HCT116 (cell line): ENCODE results near the gene SEC14L1. TPM values are rescaled to one million over a fixed set of nuclear protein-coding genes. Genes with fewer than 3 reads are reported as not detected.

Experiments used
- ATAC-seq: fragments of 200-7000 bp; cut with Tn5 transposase; 2 replicates; pipeline ENCODE4 v1.9.1; 2020; ENCODE audit warnings: mild to moderate bottlenecking, moderate library complexity
- BruUV-seq: library from RNA; stranded (reverse); fragments of 400-500 nt; replicated peaks from 2 replicates; lab custom pipeline; 2021; lab: Mats Ljungman, UMichigan
- CTCF ChIA-PET: fragments of 300-600 bp; sonication (Branson Sonifier 250); formaldehyde crosslinking; loops from one replicate; lab custom pipeline; 2021; ENCODE audit warnings: antibody characterized with exemption; lab: Charles Lee
- POLR2A ChIA-PET: fragments of 300-600, 350-600 bp; sonication (Branson Sonifier 250); formaldehyde crosslinking; loops from one replicate; lab custom pipeline; 2021; ENCODE audit warnings: antibody characterized with exemption; lab: Charles Lee
- RAD21 ChIA-PET, 2 experiments: fragments of 300-600 bp; sonication (Branson Sonifier 250); formaldehyde crosslinking; loops; one replicate each; lab custom pipeline; 2023; ENCODE audit warnings: low total read pairs in 2 of 2; ENCODE audit not compliant: uncharacterized antibody in 2 of 2, unreplicated experiment in 2 of 2, low non-redundant PET in 1 of 2; lab: Charles Lee
- DNase-seq: peaks from one replicate; pipeline ENCODE4 v3.0.0-alpha.2; 2010; ENCODE audit warnings: low read depth, low spot score
- H2AFZ ChIP-seq: fragments of 200-600 bp; shearing (Covaris generic), sonication (generic); 2 replicates; pipeline ENCODE4 v1.6.1; 2017; ENCODE audit warnings: low read depth, mixed run types, mixed read lengths, antibody characterized with exemption, low read length; ENCODE audit not compliant: poor library complexity, severe bottlenecking
- H3K27ac ChIP-seq: 2 replicates; pipeline ENCODE4 v1.5.1; 2012; ENCODE audit warnings: low read depth, low read length
- H3K27me3 ChIP-seq: fragments of 200-600 bp; sonication (generic); 2 replicates; pipeline ENCODE4 v1.6.1; 2016; ENCODE audit warnings: mixed run types, low read length, mixed read lengths; ENCODE audit not compliant: insufficient read depth
- H3K36me3 ChIP-seq, 2 experiments: fragments of 200-500 bp in 1 of 2; fragments of 200-600 bp in 1 of 2; sonication (Bioruptor generic) in 1 of 2; sonication (generic) in 1 of 2; 2 replicates each; pipeline versions ENCODE4 v1.5.1 to v1.6.1; 2014 to 2016; ENCODE audit warnings: low read length in 2 of 2, inconsistent platforms in 1 of 2, mixed read lengths in 1 of 2, mixed run types in 1 of 2; ENCODE audit not compliant: insufficient read depth in 2 of 2, control insufficient read depth in 1 of 2
- H3K4me1 ChIP-seq, 2 experiments: fragments of 200-600 bp in 1 of 2; sonication (generic) in 1 of 2; 2 replicates each; pipeline versions ENCODE4 v1.5.1 to v1.6.1; 2012 to 2017; ENCODE audit warnings: low read length in 2 of 2, inconsistent platforms in 1 of 2, mild to moderate bottlenecking in 1 of 2, mixed read lengths in 1 of 2, mixed run types in 1 of 2, moderate library complexity in 1 of 2; ENCODE audit not compliant: insufficient read depth in 2 of 2, control insufficient read depth in 1 of 2
- H3K4me2 ChIP-seq: fragments of 200-600 bp; sonication (generic); 2 replicates; pipeline ENCODE4 v1.6.1; 2017; ENCODE audit warnings: mixed run types, low read length, mixed read lengths
- H3K4me3 ChIP-seq, 2 experiments: fragments of 200-600 bp in 1 of 2; sonication (generic) in 1 of 2; replicated peaks in 1 of 2; 2 replicates each; pipeline ENCODE4 v1.5.1; 2011 to 2016; ENCODE audit warnings: low read length in 2 of 2, control low read depth in 1 of 2, low read depth in 1 of 2, mild to moderate bottlenecking in 1 of 2, mixed read lengths in 1 of 2, mixed run types in 1 of 2
- H3K79me2 ChIP-seq: fragments of 200-600 bp; sonication (generic); 2 replicates; pipeline ENCODE4 v1.6.1; 2017; ENCODE audit warnings: mild to moderate bottlenecking, mixed run types, low read length, moderate library complexity, mixed read lengths; ENCODE audit not compliant: insufficient read depth
- H3K9ac ChIP-seq: fragments of 200-600 bp; sonication (generic); 2 replicates; pipeline ENCODE4 v1.6.1; 2016; ENCODE audit warnings: low read length, mixed read lengths
- H3K9me2 ChIP-seq: fragments of 200-600 bp; sonication (generic), shearing (Covaris generic); 2 replicates; pipeline ENCODE4 v1.6.1; 2017; ENCODE audit warnings: mixed run types, mild to moderate bottlenecking, moderate library complexity; ENCODE audit not compliant: insufficient read depth
- H3K9me3 ChIP-seq, 2 experiments: fragments of 200-500 bp in 1 of 2; fragments of 200-600 bp in 1 of 2; sonication (Bioruptor generic) in 1 of 2; sonication (generic) in 1 of 2; 2 replicates each; pipeline ENCODE4 v1.6.1; 2014 to 2017; ENCODE audit warnings: low read length in 2 of 2, mixed read lengths in 2 of 2, inconsistent platforms in 1 of 2, low read depth in 1 of 2, mild to moderate bottlenecking in 1 of 2, mixed run types in 1 of 2, moderate library complexity in 1 of 2; ENCODE audit not compliant: control insufficient read depth in 1 of 2, insufficient read depth in 1 of 2
- H4K20me1 ChIP-seq: fragments of 200-600 bp; sonication (generic), shearing (Covaris generic); 2 replicates; pipeline ENCODE4 v1.6.1; 2017; ENCODE audit warnings: mixed run types, mild to moderate bottlenecking, moderate library complexity; ENCODE audit not compliant: insufficient read depth
- EGR1 ChIP-seq: IDR thresholded peaks from 2 replicates; pipeline ENCODE4 v1.6.1; 2012; ENCODE audit warnings: low read depth
- ELF1 ChIP-seq: IDR thresholded peaks from 2 replicates; pipeline ENCODE4 v1.6.1; 2012; ENCODE audit warnings: low read depth, borderline replicate concordance
- EZH2phosphoT487 ChIP-seq: fragments of 200-600 bp; IDR thresholded peaks from 2 replicates; pipeline ENCODE4 v1.6.1; 2018; ENCODE audit warnings: antibody characterized with exemption, borderline replicate concordance
- FOSL1 ChIP-seq: IDR thresholded peaks from 2 replicates; pipeline ENCODE4 v1.6.1; 2012; ENCODE audit warnings: low read depth
- POLR2AphosphoS5 ChIP-seq: IDR thresholded peaks from 2 replicates; pipeline ENCODE4 v1.6.1; 2011; ENCODE audit warnings: mild to moderate bottlenecking, low read depth, low read length, moderate library complexity
- RAD21 ChIP-seq: IDR thresholded peaks from 2 replicates; pipeline ENCODE4 v1.6.1; 2012; ENCODE audit warnings: low read depth, mild to moderate bottlenecking
- YY1 ChIP-seq: IDR thresholded peaks from 2 replicates; pipeline ENCODE4 v1.6.1; 2011; ENCODE audit warnings: low read length, low read depth, moderate library complexity, mild to moderate bottlenecking; ENCODE audit not compliant: insufficient replicate concordance; ENCODE audit errors: extremely low read depth
- ZNF274 ChIP-seq: fragments of 200-500 bp; sonication (Bioruptor generic); IDR thresholded peaks from 2 replicates; pipeline ENCODE4 v1.6.1; 2014; ENCODE audit warnings: mild to moderate bottlenecking, low read depth, low read length, inconsistent platforms
- intact Hi-C: fragments of 100-400 bp; cut with micrococcal nuclease; formaldehyde crosslinking; loops from 2 replicates; pipeline ENCODE4 v1.10.0; 2022
- total RNA-seq: library from RNA; stranded (reverse); gene quantifications from one replicate; pipeline ENCODE4 v1.2.1, GENCODE V29; 2021; ENCODE audit not compliant: unreplicated experiment
- TF ChIP-seq, protein P1 (sequence below): IDR thresholded peaks from 2 replicates; pipeline ENCODE4 v1.6.1; 2012
- TF ChIP-seq, protein P2 (sequence below): IDR thresholded peaks from 2 replicates; pipeline ENCODE4 v1.6.1; 2012; ENCODE audit warnings: low read depth
- TF ChIP-seq, protein P3 (sequence below), 3 experiments: fragments of 200-600 bp in 1 of 3; sonication (generic) in 1 of 3; IDR thresholded peaks in 2 of 3; conservative IDR thresholded peaks in 1 of 3; 2 replicates each; pipeline ENCODE4 v1.5.1; 2012 to 2017; ENCODE audit warnings: low read depth in 2 of 3, low read length in 2 of 3, antibody characterized with exemption in 1 of 3, borderline replicate concordance in 1 of 3, control low read depth in 1 of 3, mild to moderate bottlenecking in 1 of 3, mixed read lengths in 1 of 3, mixed run types in 1 of 3, moderate library complexity in 1 of 3; ENCODE audit not compliant: insufficient read depth in 1 of 3

SEC14L1 gene
- total RNA-seq, 1 experiment from 2014 or later, result 59.7 TPM

DNA sequence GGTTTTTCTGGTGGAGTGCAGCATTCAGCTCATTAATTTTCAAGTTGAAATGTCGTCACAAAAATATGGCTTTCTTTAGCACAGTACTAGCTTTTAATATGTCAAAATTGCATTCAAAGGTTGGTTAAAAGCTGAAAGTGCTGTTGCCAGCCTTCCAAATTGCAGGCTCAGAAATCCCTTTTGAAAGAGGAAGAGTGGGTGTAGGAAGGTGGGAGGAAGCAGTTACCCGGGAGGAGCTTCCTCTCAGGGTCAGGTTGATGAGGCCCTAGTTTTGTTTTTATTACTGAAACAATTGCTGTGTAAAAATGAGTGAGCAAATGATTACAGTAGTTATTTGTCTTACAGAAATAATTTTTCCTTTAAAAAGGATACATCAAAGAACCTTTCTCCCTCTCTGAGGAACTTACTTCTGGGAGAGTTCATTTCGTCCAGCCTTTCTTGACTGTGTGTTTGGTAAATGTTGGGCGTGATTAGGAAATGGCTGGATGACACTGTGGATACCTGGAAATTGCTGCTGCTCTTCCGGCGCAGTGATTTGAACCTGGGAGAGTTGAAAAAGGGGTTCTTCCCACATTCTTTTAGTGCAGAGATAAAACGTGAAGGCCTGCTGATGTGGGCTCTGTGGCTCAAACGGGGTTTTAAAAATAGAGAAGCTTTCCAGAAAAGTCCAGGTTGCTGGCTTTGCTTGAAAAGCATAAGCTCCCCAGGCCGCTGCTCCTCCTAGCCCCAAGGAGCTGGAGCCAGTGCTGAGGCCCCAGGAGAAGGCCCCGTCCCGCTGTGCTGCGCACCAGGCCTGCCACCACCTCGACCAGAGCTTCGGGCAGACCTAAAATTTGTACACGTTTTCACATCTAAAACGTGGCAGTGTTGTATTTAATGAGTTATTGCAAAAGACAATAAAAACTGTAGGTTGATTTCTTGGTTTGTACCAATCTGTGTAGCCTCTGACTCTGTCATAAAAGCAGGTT lies 41.7 kb downstream of the SEC14L1 start:
- ATAC-seq, result no peak
- no peak for DNase-seq
- Histone ChIP-seq H4K20me1 (no peaks in the 10 kb centered on the region), H3K4me1 (peaks cover 0 to 8% of the 10 kb centered on the region in 2 experiments; a peak in 1 of 4 replicates), H3K27me3 (no peaks in the 10 kb centered on the region), H3K9ac (no peak overlapping the region), H3K4me3 (no peak overlapping the region), H3K9me3 (no peaks in the 10 kb centered on the region), H3K9me2 (no peaks in the 10 kb centered on the region), H2AFZ (no peak overlapping the region), H3K36me3 (no peaks in the 10 kb centered on the region)
- no TSS peak for BruUV-seq
- TF ChIP-seq, protein P1, sequence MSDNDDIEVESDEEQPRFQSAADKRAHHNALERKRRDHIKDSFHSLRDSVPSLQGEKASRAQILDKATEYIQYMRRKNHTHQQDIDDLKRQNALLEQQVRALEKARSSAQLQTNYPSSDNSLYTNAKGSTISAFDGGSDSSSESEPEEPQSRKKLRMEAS, result no peak
- TF ChIP-seq ELF1 (no peak), ZNF274 (no peak), YY1 (no peak), EGR1 (no peak), FOSL1 (no peak), EZH2phosphoT487 (no peak), RAD21 (no peak), POLR2AphosphoS5 (no peak)
- TF ChIP-seq, protein P2, sequence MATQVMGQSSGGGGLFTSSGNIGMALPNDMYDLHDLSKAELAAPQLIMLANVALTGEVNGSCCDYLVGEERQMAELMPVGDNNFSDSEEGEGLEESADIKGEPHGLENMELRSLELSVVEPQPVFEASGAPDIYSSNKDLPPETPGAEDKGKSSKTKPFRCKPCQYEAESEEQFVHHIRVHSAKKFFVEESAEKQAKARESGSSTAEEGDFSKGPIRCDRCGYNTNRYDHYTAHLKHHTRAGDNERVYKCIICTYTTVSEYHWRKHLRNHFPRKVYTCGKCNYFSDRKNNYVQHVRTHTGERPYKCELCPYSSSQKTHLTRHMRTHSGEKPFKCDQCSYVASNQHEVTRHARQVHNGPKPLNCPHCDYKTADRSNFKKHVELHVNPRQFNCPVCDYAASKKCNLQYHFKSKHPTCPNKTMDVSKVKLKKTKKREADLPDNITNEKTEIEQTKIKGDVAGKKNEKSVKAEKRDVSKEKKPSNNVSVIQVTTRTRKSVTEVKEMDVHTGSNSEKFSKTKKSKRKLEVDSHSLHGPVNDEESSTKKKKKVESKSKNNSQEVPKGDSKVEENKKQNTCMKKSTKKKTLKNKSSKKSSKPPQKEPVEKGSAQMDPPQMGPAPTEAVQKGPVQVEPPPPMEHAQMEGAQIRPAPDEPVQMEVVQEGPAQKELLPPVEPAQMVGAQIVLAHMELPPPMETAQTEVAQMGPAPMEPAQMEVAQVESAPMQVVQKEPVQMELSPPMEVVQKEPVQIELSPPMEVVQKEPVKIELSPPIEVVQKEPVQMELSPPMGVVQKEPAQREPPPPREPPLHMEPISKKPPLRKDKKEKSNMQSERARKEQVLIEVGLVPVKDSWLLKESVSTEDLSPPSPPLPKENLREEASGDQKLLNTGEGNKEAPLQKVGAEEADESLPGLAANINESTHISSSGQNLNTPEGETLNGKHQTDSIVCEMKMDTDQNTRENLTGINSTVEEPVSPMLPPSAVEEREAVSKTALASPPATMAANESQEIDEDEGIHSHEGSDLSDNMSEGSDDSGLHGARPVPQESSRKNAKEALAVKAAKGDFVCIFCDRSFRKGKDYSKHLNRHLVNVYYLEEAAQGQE, result no peak
- TF ChIP-seq, protein P3, sequence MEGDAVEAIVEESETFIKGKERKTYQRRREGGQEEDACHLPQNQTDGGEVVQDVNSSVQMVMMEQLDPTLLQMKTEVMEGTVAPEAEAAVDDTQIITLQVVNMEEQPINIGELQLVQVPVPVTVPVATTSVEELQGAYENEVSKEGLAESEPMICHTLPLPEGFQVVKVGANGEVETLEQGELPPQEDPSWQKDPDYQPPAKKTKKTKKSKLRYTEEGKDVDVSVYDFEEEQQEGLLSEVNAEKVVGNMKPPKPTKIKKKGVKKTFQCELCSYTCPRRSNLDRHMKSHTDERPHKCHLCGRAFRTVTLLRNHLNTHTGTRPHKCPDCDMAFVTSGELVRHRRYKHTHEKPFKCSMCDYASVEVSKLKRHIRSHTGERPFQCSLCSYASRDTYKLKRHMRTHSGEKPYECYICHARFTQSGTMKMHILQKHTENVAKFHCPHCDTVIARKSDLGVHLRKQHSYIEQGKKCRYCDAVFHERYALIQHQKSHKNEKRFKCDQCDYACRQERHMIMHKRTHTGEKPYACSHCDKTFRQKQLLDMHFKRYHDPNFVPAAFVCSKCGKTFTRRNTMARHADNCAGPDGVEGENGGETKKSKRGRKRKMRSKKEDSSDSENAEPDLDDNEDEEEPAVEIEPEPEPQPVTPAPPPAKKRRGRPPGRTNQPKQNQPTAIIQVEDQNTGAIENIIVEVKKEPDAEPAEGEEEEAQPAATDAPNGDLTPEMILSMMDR (IDR thresholded peaks at IDR 0.05 in 2 of 3, conservative IDR thresholded peaks at IDR 0.05 in 1 of 3; ENCODE audit: borderline replicate concordance in 1 of 3, insufficient read depth in 1 of 3, low read depth in 2 of 3, low read length in 2 of 3), result no peak
- TF ChIP-seq, all 23 proteins: peak for 0
- intact Hi-C loops, result no loop called here
- ChIA-PET RAD21 (interaction anchor here in 1 of 2 experiments (0.6 to 1.2 kb wide), 2 partner anchors 46 to 96 kb away, joined by 3 to 4 read pairs; no protein-coding TSS in a partner anchor), CTCF (no interaction called here), POLR2A (interaction anchor here (1.2 kb wide), 1 partner anchor 94 kb away, joined by 3 read pairs; no protein-coding TSS in a partner anchor)
- H3K27ac ChIP-seq, result no peak overlapping the region
- no peak overlapping the region for H3K4me2 ChIP-seq
- H3K79me2 ChIP-seq, result peaks cover 33% of the 10 kb centered on the region
